ENCODE results near the gene CACNG3.

DNA sequence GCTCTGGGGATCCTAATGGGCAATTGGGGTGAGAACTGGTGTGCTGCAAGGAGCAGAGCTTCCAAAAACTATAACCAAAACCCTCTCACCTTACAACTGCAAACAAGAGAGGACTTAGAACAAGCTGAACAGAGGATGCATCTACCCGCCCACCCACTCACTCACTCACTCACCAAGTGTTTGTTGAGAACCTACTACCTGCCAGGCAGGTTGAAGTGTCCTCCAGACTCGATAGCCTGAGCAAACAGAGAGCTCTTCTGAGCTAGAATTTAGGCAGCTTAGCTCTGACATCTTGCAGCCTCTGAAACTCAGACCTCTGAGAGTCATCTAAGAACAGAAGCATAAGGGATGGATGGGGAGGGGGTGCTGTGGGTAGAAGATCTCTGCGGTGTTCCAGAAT, 41.2 kb downstream of the CACNG3 start:
- no peak for TF ChIP-seq POLR2A (IDR thresholded peaks at IDR 0.05)
- TF ChIP-seq, protein P1, sequence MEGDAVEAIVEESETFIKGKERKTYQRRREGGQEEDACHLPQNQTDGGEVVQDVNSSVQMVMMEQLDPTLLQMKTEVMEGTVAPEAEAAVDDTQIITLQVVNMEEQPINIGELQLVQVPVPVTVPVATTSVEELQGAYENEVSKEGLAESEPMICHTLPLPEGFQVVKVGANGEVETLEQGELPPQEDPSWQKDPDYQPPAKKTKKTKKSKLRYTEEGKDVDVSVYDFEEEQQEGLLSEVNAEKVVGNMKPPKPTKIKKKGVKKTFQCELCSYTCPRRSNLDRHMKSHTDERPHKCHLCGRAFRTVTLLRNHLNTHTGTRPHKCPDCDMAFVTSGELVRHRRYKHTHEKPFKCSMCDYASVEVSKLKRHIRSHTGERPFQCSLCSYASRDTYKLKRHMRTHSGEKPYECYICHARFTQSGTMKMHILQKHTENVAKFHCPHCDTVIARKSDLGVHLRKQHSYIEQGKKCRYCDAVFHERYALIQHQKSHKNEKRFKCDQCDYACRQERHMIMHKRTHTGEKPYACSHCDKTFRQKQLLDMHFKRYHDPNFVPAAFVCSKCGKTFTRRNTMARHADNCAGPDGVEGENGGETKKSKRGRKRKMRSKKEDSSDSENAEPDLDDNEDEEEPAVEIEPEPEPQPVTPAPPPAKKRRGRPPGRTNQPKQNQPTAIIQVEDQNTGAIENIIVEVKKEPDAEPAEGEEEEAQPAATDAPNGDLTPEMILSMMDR (IDR thresholded peaks at IDR 0.05), result no peak

All from adrenal gland (tissue), 5 donors.